Esophagus (tissue), 2 donors: ENCODE results near the gene RBM34. TPM values are rescaled to one million over a fixed set of nuclear protein-coding genes. Genes with fewer than 3 reads are reported as not detected.
"Not testable (repeated sequence)": the region's sequence is repeated elsewhere in the genome, so short reads cannot be mapped to it uniquely, and the experiment has no call there.

ENCODE experiments used
- H3K27ac ChIP-seq, 2 donors: one replicate each; pipeline ENCODE4 v1.5.1; 2013; ENCODE audit warnings: low read depth in 2 of 2, mild to moderate bottlenecking in 2 of 2, inconsistent platforms in 1 of 2, low read length in 1 of 2, moderate library complexity in 1 of 2
- H3K27me3 ChIP-seq, 2 donors: one replicate each; pipeline ENCODE4 v1.6.1; 2013; ENCODE audit warnings: low read length in 2 of 2, control low read depth in 1 of 2, mild to moderate bottlenecking in 1 of 2; ENCODE audit not compliant: insufficient read depth in 2 of 2, control insufficient read depth in 1 of 2
- H3K36me3 ChIP-seq, 2 donors: one replicate each; pipeline ENCODE4 v1.6.1; 2013; ENCODE audit warnings: low read length in 1 of 2; ENCODE audit not compliant: control insufficient read depth in 2 of 2, insufficient read depth in 2 of 2
- H3K4me1 ChIP-seq, 2 donors: one replicate each; pipeline ENCODE4 v1.6.1; 2013; ENCODE audit warnings: low read length in 1 of 2; ENCODE audit not compliant: control insufficient read depth in 2 of 2, insufficient read depth in 2 of 2
- H3K4me3 ChIP-seq, 2 donors: one replicate each; pipeline ENCODE4 v1.5.1; 2013; ENCODE audit warnings: low read length in 2 of 2, mild to moderate bottlenecking in 2 of 2, low read depth in 1 of 2, moderate library complexity in 1 of 2
- H3K9me3 ChIP-seq, 2 donors: one replicate each; pipeline ENCODE4 v1.6.1; 2013; ENCODE audit warnings: mild to moderate bottlenecking in 2 of 2, low read depth in 1 of 2, low read length in 1 of 2, moderate library complexity in 1 of 2; ENCODE audit not compliant: control insufficient read depth in 2 of 2, insufficient read depth in 1 of 2
- WGBS, 2 donors: extraction: QIAGEN DNeasy Blood & Tissue Kit; methylation state at CpG; one replicate each; pipeline ENCODE4 v1.1.7; 2013; 5-methylcytosine and 5-hydroxymethylcytosine counted together
- polyA plus RNA-seq, 2 donors: library from polyadenylated mRNA; stranded (reverse); fragments of 200-250 nt; gene quantifications; one replicate each; pipeline ENCODE4 v1.2.3, GENCODE V29; 2013
- donor health status: healthy with polysubstance abuse.
- donor health status: Bipolar disorder and iron deficiency.

RBM34 gene
- polyA plus RNA-seq, 2 donors: 57.4 to 86.1 TPM

DNA sequence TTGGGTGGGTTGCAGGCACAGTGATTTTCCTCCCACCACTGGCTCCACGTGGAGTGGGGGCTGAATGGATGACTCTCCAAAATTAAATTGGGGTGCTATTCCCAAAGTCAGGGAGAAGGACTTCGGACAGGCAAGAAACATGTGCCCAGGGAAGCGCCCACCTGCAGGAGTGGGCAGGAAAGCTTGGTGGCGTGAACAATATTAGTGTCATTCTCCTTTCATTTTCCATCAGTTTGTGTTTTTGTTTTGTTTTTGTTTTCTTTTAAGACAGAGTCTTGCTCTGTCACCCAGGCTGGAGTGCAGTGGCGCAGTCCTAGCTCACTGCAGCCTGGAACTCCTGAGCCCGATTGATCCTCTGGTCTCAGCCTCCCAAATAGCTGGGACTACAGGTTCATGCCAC is 62.5 kb downstream of the RBM34 start:
- H3K36me3 ChIP-seq: no peaks in the 10 kb centered on the region
- WGBS, 2 donors: 76 to 78% methylated on average over 6 of the region's 6 CpGs
- H3K27ac ChIP-seq: no peak overlapping the region
- H3K4me1 ChIP-seq: peaks cover 0 to 1% of the 10 kb centered on the region in 2 donors
- no peaks in the 10 kb centered on the region for H3K9me3 ChIP-seq
- H3K4me3 ChIP-seq: no peak overlapping the region
- H3K27me3 ChIP-seq: no peaks in the 10 kb centered on the region

DNA sequence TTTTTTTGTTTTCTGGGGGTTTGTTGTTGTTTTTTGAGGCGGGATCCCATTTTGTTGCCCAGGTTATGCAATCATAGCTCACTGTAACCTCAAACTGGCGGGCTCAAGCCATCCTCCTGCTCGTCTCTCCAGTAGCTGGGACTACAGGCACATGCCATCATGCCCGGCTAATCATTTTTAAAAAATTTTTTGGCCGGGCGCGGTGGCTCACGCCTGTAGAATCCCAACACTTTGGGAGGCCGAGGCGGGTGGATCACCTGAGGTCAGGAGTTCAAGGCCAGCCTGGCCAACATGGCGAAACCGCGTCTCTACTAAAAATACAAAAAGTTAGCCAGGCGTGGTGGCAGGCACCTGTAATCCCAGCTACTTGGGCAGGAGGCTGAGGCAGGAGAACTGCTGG is 63.5 kb downstream of the RBM34 start:
- H3K4me3 ChIP-seq, H3K27me3 ChIP-seq, H3K9me3 ChIP-seq, H3K4me1 ChIP-seq, H3K36me3 ChIP-seq, H3K27ac ChIP-seq: not testable (repeated sequence)
- 84 to 92% methylated on average over 14 of the region's 14 CpGs for WGBS, 2 donors

DNA sequence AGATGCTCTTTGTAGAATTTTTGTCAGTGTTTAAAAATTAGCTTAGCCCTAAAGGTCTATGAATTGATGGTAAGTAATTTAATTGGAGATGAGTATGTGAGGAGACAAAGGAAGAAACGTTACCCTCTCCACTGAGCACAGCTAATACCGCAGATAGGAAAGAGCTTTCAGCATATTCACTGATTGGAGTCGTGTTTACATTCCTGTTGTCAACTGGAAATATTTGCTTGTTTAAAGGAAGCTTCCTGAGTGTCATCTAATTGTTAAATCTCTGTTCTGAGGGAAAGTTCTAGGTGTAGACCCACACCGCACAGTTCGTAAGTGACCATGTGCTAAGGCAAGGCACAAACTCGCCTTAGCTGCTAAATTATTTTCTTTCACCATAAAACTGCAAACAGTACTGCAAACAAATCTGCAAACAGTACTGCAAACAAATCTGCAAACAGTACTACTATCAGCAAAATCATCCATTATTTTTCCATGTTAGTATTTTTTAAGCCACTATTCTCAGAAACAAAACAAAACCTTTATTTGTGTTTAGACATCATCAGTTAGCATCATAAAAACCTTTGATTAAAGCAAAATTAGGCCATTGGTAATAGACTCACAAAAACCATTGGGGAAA is 65.0 kb downstream of the RBM34 start:
- H3K27me3 ChIP-seq: no peaks in the 10 kb centered on the region
- no peaks in the 10 kb centered on the region for H3K36me3 ChIP-seq
- peaks cover 0 to 8% of the 10 kb centered on the region in 2 donors for H3K4me1 ChIP-seq
- H3K27ac ChIP-seq: no peak overlapping the region
- H3K4me3 ChIP-seq: no peak overlapping the region
- no peaks in the 10 kb centered on the region for H3K9me3 ChIP-seq
- 75% methylated on average over 6 of the region's 6 CpGs for WGBS, 2 donors

DNA sequence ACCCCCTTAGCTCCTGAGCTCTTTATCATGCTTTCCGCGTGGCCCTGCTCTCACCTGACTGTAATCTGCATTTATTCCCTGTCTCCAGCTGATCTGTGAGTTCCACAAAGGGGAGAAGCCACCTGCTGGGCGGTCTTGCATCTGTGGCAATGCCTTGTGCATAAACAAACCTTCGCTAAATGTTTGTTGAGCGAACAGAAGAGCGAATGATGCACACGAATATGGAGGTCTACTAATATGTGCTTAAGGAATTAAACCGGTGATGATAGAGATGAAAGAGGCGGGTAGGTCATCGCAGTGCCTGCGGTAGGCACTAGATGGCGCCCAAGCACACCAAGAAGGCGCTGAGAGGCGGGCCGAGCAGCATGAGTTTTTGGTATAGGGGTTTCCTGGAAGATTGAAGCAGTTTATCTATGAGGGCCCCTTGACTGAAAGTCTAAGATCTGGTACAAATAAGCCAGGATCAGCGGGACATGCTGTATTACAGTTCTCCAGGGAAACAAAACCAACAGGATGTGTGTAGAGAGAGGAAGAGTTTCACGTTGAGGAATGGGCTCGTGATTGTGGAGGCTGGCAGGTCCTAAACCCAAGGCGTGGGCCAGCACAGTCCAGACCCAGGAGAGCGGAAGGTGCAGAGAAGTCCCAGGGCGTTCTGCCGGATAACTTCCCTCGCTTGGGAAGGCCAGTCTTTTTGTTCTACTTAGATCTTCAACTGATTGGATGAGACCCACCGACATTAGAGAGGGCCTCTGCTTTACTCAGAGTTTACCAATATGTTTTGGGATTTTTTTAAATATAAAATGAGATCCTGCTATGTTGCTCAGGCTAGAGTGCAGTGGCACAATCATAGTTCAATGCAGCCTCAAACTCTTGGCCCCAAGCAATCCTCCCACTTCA is 67.1 kb downstream of the RBM34 start:
- no peak overlapping the region for H3K27ac ChIP-seq
- no peaks in the 10 kb centered on the region for H3K27me3 ChIP-seq
- no peaks in the 10 kb centered on the region for H3K9me3 ChIP-seq
- no peak overlapping the region for H3K4me3 ChIP-seq
- no peaks in the 10 kb centered on the region for H3K36me3 ChIP-seq
- H3K4me1 ChIP-seq: peaks cover 0 to 8% of the 10 kb centered on the region in 2 donors
- 30 to 32% methylated on average over 24 of the region's 24 CpGs for WGBS, 2 donors

DNA sequence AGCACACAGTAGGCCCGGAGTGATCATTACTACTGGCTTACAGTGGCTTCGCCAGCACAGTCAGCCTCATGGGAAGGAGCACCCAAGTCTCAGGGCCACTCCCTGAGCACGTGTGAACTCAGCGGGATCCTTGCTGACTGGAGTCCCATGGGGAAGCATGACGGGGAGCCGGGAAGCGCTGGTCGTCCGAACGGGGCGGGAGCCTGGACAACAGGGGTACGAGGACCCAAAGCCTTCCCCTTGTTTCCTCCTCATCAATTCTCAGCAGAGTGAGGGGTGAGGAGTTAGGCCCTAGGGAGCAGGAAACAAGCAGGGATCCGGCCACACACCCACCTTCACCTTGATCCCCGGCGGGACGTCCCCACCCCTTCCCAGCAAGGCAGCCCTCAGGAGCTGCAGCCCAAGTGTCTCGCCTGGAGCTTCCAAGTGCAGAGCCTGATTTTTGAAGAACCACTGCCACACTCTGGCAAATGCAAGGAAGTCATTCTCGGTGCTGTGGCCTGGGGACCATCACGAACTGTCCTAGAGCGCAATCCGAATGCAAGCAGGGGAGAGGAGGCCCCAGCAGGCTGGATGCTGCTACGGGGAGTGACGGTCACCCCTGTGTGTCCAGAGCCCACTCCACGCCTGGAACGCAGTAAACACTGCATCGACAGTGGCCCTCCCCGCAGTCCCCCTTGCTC is 67.9 kb downstream of the RBM34 start:
- no peak overlapping the region for H3K27ac ChIP-seq
- no peaks in the 10 kb centered on the region for H3K36me3 ChIP-seq
- peaks cover 0 to 8% of the 10 kb centered on the region in 2 donors for H3K4me1 ChIP-seq
- H3K4me3 ChIP-seq: no peak overlapping the region
- H3K9me3 ChIP-seq: no peaks in the 10 kb centered on the region
- H3K27me3 ChIP-seq: no peaks in the 10 kb centered on the region
- WGBS, 2 donors: 39 to 40% methylated on average over 27 of the region's 27 CpGs

DNA sequence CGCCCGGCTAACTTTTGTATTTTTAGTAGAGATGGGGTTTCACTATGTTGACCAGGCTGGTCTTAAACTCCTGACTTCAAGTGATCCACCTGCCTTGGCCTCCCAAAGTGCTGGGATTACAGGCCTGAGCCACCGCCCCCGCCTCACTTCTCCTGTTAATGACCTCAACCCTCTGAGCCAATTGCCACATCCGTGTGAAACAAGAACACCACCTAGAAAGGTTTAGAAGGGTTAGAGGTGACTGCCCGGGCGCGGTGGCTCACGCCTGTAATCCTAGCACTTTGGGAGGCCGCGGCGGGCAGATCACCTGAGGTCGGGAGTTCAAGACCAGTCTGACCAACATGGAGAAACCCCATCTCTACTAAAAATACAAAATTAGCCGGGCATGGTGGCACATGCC is 68.6 kb downstream of the RBM34 start:
- H3K4me3 ChIP-seq, H3K9me3 ChIP-seq, H3K36me3 ChIP-seq, H3K4me1 ChIP-seq, H3K27ac ChIP-seq, H3K27me3 ChIP-seq: not testable (repeated sequence)
- 92 to 95% methylated on average over 13 of the region's 14 CpGs for WGBS, 2 donors

DNA sequence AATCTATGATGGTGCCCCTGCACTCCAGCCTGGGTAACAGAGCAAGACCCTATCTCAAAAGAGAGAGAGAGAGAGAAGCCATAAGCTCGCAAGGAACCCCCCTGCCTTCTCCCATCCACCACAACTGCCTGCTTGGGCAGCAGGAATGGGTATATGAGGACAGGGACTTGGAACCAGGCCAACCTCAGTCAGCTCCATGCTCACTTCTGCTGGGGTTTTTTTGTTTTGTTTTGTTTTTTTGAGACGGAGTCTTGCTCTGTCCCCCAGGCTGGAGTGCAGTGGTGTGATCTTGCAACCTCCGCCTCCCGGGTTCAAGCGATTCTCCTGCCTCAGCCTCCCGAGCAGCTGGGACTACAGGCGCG is 69.0 kb downstream of the RBM34 start:
- not testable (repeated sequence) for H3K27ac ChIP-seq, H3K4me1 ChIP-seq, H3K27me3 ChIP-seq, H3K9me3 ChIP-seq, H3K4me3 ChIP-seq, H3K36me3 ChIP-seq
- 92 to 96% methylated on average over 8 of the region's 8 CpGs for WGBS, 2 donors

DNA sequence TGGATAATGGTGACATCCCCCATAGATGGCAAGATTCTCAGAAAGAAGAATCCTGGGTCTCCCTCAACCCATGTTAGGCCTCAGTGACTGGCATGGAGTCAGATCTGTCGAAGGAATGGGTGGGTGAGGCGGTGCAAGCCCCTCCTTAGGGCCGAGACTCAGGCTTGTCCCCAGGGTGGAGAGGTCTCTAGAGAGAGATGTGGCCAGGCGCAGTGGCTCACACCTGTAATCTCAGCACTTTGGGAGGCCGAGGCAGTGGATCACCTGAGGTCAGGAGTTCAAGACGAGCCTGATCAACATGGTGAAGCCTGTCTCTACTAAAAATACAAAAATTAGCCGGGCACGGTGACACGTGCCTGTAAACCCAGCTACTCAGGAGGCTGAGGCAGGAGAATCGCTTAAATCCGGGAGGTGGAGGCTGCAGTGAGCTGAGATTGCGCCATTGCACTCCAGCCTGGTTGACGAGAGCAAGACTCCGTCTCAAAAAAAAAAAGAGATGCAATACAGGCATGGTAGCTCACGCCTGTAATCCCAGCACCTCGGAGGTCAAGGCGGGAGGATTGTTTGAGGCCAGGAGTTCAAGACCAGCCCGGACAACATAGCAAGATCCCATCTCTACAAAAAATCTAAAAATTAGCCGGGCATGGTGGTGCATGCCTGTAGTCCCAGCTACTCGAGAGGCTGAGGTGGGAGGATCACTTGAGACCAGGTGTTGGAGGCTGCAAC is 69.6 kb downstream of the RBM34 start:
- H3K9me3 ChIP-seq, H3K27ac ChIP-seq, H3K36me3 ChIP-seq, H3K4me1 ChIP-seq, H3K4me3 ChIP-seq, H3K27me3 ChIP-seq: not testable (repeated sequence)
- WGBS, 2 donors: 89 to 95% methylated on average over 20 of the region's 20 CpGs

DNA sequence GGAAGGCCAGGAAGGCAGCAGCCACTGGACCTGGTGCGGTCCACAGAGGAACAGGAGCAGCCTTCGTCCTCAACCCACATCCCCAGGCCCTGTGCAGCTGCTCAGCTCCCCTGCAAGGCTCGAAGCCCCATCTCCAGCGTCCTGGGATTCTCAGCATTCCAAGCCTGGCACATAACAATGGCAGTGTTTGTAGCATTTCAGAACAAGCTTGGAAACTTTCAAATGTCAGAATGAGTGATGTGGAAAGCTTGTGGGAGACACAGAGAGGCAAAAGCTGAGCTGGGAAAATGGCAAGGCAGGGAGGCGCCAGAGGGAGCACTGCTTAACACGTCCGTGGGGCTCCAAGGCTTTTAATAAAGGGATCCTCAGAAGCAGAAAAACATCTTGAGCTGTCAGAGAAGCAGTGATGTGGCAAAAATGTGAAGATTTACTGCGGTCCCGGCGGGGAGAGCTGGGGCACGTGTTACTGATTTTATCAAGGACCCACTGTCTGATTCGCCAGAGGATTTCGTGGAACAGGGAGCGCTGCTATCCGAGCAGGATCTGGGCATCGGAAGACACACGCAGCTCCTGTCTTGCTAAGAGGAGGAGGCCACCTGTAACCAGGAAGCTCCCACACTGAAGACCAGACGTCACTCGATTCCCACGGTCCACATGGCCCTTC is 70.5 kb downstream of the RBM34 start:
- Histone ChIP-seq H3K4me1 (peaks cover 0 to 8% of the 10 kb centered on the region in 2 donors), H3K27ac (peak overlapping the region in 1 of 2 donors; percentile 1), H3K4me3 (no peak overlapping the region), H3K36me3 (no peaks in the 10 kb centered on the region), H3K9me3 (no peaks in the 10 kb centered on the region), H3K27me3 (no peaks in the 10 kb centered on the region)
- WGBS, 2 donors: 69 to 72% methylated on average over 20 of the region's 20 CpGs
